GM12875 (cell line): ENCODE measurements around the gene DNAJC12.
A peak's percentile ranks its signal among the peaks of the same experiment; 100 is the strongest.

ENCODE experiments used
- H3K4me3 ChIP-seq: one replicate; pipeline ENCODE4 v1.5.1; 2011; ENCODE audit warnings: low read depth, low read length, control low read depth
- TF ChIP-seq, protein P1 (sequence below): IDR thresholded peaks from 2 replicates; pipeline ENCODE4 v1.5.1; 2011; ENCODE audit warnings: low read depth, mild to moderate bottlenecking, control low read depth, inconsistent platforms, low read length, moderate library complexity, borderline replicate concordance; ENCODE audit not compliant: insufficient read depth

DNAJC12 gene

DNA sequence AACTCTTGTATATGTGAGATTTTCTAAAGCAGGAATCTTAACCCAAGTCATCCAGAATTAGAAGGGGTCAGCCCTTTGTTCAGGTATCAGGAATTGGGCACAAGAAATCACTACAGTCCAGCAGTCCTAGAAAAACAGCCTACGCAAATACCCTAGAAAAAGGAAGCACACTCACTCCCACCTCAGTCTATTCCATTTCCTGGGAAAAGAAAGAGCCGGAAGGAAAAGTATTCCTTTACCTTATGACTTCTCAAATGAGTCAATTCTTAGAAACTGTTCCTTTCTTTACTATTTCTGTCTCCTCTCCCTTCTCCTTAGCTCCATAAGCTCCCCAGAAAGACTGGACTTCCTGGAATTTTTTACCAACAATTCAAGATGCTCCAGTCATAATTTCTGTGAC, 62.7 kb downstream of the DNAJC12 start:
- TF ChIP-seq, protein P1, sequence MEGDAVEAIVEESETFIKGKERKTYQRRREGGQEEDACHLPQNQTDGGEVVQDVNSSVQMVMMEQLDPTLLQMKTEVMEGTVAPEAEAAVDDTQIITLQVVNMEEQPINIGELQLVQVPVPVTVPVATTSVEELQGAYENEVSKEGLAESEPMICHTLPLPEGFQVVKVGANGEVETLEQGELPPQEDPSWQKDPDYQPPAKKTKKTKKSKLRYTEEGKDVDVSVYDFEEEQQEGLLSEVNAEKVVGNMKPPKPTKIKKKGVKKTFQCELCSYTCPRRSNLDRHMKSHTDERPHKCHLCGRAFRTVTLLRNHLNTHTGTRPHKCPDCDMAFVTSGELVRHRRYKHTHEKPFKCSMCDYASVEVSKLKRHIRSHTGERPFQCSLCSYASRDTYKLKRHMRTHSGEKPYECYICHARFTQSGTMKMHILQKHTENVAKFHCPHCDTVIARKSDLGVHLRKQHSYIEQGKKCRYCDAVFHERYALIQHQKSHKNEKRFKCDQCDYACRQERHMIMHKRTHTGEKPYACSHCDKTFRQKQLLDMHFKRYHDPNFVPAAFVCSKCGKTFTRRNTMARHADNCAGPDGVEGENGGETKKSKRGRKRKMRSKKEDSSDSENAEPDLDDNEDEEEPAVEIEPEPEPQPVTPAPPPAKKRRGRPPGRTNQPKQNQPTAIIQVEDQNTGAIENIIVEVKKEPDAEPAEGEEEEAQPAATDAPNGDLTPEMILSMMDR = no peak
- H3K4me3 ChIP-seq = no peak overlapping the region

DNA sequence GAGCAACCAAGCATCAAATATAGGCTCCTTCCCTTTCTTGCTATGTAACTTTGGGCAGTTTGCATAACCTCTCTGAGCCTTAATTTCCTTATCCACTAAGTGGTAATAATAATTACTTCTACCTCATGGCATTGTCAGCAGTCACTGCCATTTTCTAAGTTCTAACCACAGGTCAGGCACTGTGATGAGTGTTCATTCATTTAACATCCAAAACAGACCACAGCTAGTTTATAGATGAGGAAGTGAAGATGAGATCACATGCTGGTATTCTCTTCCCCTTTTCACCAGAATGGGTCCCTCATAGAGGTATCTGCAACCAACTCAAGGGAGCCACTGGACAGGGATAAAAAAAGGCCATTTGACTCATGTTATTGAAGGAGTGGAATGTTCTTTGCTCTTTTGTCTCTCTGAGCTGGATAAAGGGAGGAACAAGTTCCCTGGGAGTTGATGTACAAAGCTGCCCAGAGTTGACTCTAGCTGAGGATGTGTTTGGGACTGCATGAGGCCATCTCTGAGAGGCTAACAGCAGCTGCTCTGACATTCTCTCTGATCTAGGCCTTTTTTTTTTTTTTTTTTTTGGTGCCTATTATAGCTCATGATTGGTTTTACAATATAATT, 65.0 kb downstream of the DNAJC12 start:
- H3K4me3 ChIP-seq = no peak overlapping the region
- TF ChIP-seq, protein P1 = no peak

DNA sequence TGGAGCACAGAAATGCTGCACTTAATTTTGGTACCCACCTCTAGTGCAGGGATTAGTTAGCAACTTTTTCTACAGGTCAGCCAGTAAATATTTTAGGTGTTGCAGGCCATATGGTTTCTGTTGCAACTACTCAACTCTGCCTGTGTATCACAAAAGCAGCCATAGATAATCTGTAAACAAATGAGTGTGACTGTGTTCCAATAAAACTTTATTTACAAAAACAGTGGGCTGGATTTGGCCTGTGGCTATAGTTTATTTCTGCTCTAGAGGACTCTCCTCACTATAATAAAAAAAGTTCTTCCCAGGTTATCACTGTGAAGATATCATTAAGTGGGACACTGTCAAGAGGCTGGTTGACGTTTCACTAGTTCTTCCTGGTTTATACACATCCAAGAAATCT, 65.8 kb downstream of the DNAJC12 start:
- TF ChIP-seq, protein P1 = no peak
- H3K4me3 ChIP-seq = no peak overlapping the region

DNA sequence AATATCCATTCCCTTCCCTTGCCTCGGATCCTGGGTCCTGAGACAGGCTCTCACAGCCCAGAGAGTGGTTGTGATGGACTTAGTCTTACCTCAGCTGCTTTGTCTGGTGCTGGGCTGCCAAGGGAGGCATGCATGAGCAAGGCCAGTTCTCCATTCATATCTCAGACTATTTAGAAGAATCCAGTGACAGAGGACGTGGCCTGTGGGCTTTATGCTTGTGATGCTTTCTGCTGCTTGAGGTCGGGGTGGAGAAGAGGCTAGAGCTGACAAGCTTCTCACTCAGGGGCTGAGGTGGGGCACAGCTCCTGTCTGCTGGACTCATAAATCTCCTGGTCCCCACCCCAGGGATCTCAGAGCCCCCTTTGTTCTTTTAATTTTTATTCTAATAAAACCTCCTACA, 66.8 kb downstream of the DNAJC12 start:
- H3K4me3 ChIP-seq = no peak overlapping the region
- TF ChIP-seq, protein P1 = no peak

DNA sequence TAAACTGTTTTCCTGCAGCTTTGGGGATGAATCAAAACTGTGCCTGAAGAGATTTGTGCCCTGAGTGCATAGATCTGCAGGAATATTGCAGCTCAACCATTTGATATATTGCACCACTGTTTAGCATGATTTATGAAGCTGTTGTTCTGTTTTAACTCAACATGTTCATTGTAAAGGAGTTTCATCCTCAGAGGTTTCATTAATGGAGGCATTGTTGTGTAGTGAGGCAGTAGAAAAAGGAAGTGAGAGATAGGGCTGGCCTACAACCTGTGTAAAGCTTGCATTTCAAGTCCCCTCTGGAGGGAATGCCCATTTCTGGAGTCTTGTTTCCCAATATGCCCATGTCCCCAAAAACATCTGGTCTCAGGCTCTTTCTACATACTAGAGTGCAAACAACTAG, 67.5 kb downstream of the DNAJC12 start:
- TF ChIP-seq, protein P1 = no peak
- no peak overlapping the region for H3K4me3 ChIP-seq

DNA sequence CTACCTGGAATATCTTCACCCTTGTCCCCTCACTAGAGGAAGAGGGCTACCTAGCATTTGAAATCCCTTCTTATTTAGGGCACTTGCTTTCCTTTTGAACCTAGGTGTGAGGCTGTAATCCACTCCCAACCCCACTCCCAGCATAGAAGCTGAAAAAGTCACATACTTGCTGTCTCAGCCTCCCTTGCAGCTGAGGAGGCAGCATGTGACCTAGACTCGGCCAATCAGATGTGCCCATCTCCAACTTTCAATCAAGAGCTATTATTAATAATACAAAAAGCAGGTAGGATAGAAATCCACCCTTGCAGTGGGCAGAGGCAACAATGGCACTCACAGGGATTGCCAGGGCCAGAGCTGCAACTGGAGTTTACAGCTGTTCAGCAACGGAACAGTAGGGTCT, 70.7 kb downstream of the DNAJC12 start:
- no peak overlapping the region for H3K4me3 ChIP-seq
- TF ChIP-seq, protein P1 = no peak

DNA sequence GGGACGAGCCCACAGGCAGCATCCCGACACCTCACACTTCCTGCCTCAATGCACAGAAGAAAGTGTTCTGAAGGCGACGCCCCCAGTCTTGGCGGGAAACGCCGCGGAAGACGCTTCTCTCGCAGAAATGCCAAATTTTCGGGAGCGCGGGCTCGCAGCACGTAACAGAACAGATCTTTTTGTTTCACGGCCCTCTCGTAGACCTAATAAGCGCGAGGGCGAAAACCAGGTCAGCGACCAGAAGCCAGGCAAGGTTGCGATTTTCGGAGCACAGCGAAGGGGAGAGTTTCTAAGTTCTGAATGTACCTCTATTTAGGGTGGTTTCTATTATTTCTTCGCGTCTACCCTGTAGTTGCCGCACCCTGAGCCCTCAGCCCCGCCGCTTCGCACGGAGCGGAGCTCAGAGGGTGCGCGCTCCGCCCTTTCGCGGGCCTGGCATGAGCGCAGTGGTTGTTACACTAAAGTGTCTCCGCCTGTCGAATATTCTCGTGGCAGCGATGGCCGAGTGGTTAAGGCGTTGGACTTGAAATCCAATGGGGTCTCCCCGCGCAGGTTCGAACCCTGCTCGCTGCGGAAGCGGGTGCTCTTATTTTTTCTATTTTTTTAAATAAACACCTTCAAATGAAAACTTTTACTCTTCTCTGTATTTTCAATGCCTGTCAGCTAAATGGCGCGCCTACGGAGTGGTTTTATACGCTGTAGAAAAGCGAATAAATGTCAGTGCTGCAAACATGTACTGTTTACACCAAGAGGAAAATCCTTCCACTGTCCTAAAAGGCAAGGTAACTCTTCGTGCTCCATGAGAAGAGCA, 73.8 kb downstream of the DNAJC12 start:
- H3K4me3 ChIP-seq = peak overlapping the region; percentile 75
- TF ChIP-seq, protein P1 = no peak
